Fibroblast of lung (primary cell): ENCODE measurements around the gene RRAS2. TPM values are rescaled to one million over a fixed set of nuclear protein-coding genes. Genes with fewer than 3 reads are reported as not detected.

Experiments
- DNase-seq, 2 donors: peaks; one replicate each; pipeline versions ENCODE4 v3.0.0 to v3.0.0-alpha.2; 2010; ENCODE audit warnings: low read depth in 2 of 2
- H2AFZ ChIP-seq: 2 replicates; pipeline ENCODE4 v1.5.1; 2012; ENCODE audit warnings: low read length, control low read depth, inconsistent platforms
- H3K27ac ChIP-seq: 2 replicates; pipeline ENCODE4 v1.5.1; 2011; ENCODE audit warnings: low read length, control low read depth; ENCODE audit not compliant: insufficient read depth
- H3K27me3 ChIP-seq: 2 replicates; pipeline ENCODE4 v1.5.1; 2011; ENCODE audit warnings: mild to moderate bottlenecking, low read length; ENCODE audit not compliant: control insufficient read depth, insufficient read depth
- H3K36me3 ChIP-seq: 2 replicates; pipeline ENCODE4 v1.5.1; 2011; ENCODE audit warnings: low read length; ENCODE audit not compliant: control insufficient read depth, insufficient read depth
- H3K4me1 ChIP-seq: 2 replicates; pipeline ENCODE4 v1.5.1; 2011; ENCODE audit warnings: low read length; ENCODE audit not compliant: control insufficient read depth, insufficient read depth; ENCODE audit errors: extremely low read depth
- H3K4me2 ChIP-seq: 2 replicates; pipeline ENCODE4 v1.5.1; 2011; ENCODE audit warnings: low read length, control low read depth; ENCODE audit not compliant: insufficient read depth; ENCODE audit errors: extremely low read depth
- H3K4me3 ChIP-seq, 4 experiments: fragments of 200-600 bp in 1 of 4; sonication (generic) in 1 of 4; replicated peaks in 1 of 4; 2 replicates each; pipeline ENCODE4 v1.5.1; 2011 to 2016; ENCODE audit warnings: low read length in 4 of 4, low read depth in 3 of 4, mild to moderate bottlenecking in 3 of 4, control low read depth in 2 of 4, inconsistent platforms in 1 of 4, mixed read lengths in 1 of 4; ENCODE audit not compliant: insufficient read depth in 1 of 4; ENCODE audit errors: control extremely low read depth in 1 of 4
- H3K79me2 ChIP-seq: 2 replicates; pipeline ENCODE4 v1.5.1; 2012; ENCODE audit warnings: mild to moderate bottlenecking, low read length, inconsistent platforms; ENCODE audit not compliant: control insufficient read depth, insufficient read depth
- H3K9ac ChIP-seq: 2 replicates; pipeline ENCODE4 v1.5.1; 2011; ENCODE audit warnings: mild to moderate bottlenecking, low read length, control low read depth; ENCODE audit not compliant: insufficient read depth
- H3K9me3 ChIP-seq: 2 replicates; pipeline ENCODE4 v1.5.1; 2012; ENCODE audit warnings: low read depth, low read length; ENCODE audit not compliant: control insufficient read depth, insufficient read depth
- H4K20me1 ChIP-seq: 2 replicates; pipeline ENCODE4 v1.5.1; 2011; ENCODE audit warnings: low read length; ENCODE audit not compliant: control insufficient read depth, insufficient read depth; ENCODE audit errors: extremely low read depth
- CTCF ChIP-seq, 2 donors: IDR thresholded peaks in 1 of 2; conservative IDR thresholded peaks in 1 of 2; 1 replicate in 1 of 2; 2 replicates in 1 of 2; pipeline ENCODE4 v1.5.1; 2011 to 2012; ENCODE audit warnings: low read length in 2 of 2, control low read depth in 1 of 2, inconsistent platforms in 1 of 2, low read depth in 1 of 2, mild to moderate bottlenecking in 1 of 2
- EZH2 ChIP-seq: IDR thresholded peaks from 2 replicates; pipeline ENCODE4 v1.5.1; 2012; ENCODE audit warnings: low read length, control low read depth, mild to moderate bottlenecking; ENCODE audit errors: missing control alignments
- polyA plus RNA-seq, 2 donors: library from polyadenylated mRNA; depleted of rRNA in 1 of 2; stranded (reverse) in 1 of 2; unstranded in 1 of 2; fragments of >200 nt; gene quantifications; 2 replicates each; pipeline ENCODE4 v1.2.1, GENCODE V29; 2011 to 2012; ENCODE audit warnings: missing spikeins in 1 of 2
- total RNA-seq: library from RNA; depleted of rRNA; stranded (reverse); fragments of >200 nt; gene quantifications from 2 replicates; pipeline ENCODE4 v1.2.1, GENCODE V29; 2014

Gene RRAS2
- total and polyA plus RNA-seq, 2 donors (not counting 1 experiment from before 2014, with no cell fraction given): 160 to 178 TPM

- Histone ChIP-seq H3K27me3 (no peaks in the 10 kb centered on the region), H3K4me2 (no peak overlapping the region), H4K20me1 (peaks cover 5% of the 10 kb centered on the region), H3K4me1 (peaks cover 3% of the 10 kb centered on the region), H3K9ac (no peak overlapping the region), H2AFZ (no peak overlapping the region), H3K27ac (no peak overlapping the region), H3K36me3 (no peaks in the 10 kb centered on the region), H3K9me3 (no peaks in the 10 kb centered on the region), H3K4me3 (no peak overlapping the region), H3K79me2 (peaks cover 96% of the 10 kb centered on the region)
- TF ChIP-seq EZH2: no peak
- no peak for TF ChIP-seq CTCF (conservative IDR thresholded peaks at IDR 0.05 in 1 of 2, IDR thresholded peaks at IDR 0.05 in 1 of 2; ENCODE audit: low read depth in 1 of 2, low read length in 2 of 2)
- DNase-seq: peak; percentile 57 to 85
These were observed 16.1 kb downstream of the RRAS2 start for GRCh38 chr11:14342906-14343305.

GRCh38 chr11:14341968-14342367 lies 17.0 kb downstream of the RRAS2 start:
- TF ChIP-seq EZH2: no peak
- no peak for TF ChIP-seq CTCF (conservative IDR thresholded peaks at IDR 0.05 in 1 of 2, IDR thresholded peaks at IDR 0.05 in 1 of 2; ENCODE audit: low read depth in 1 of 2, low read length in 2 of 2)
- no peak overlapping the region for H3K27ac ChIP-seq
- H3K9ac ChIP-seq: no peak overlapping the region
- H3K79me2 ChIP-seq: peaks cover 95% of the 10 kb centered on the region
- H3K4me3 ChIP-seq: no peak overlapping the region
- H4K20me1 ChIP-seq: peaks cover 5% of the 10 kb centered on the region
- H3K4me1 ChIP-seq: peaks cover 8% of the 10 kb centered on the region
- no peak overlapping the region for H3K4me2 ChIP-seq
- H3K36me3 ChIP-seq: no peaks in the 10 kb centered on the region
- no peaks in the 10 kb centered on the region for H3K27me3 ChIP-seq
- H3K9me3 ChIP-seq: no peaks in the 10 kb centered on the region
- H2AFZ ChIP-seq: no peak overlapping the region
- DNase-seq: no peak

GRCh38 chr11:14340721-14341120 lies 18.3 kb downstream of the RRAS2 start:
- no peaks in the 10 kb centered on the region for H3K36me3 ChIP-seq
- no peak for TF ChIP-seq CTCF (conservative IDR thresholded peaks at IDR 0.05 in 1 of 2, IDR thresholded peaks at IDR 0.05 in 1 of 2; ENCODE audit: low read depth in 1 of 2, low read length in 2 of 2)
- no peak for TF ChIP-seq EZH2
- no peak overlapping the region for H3K9ac ChIP-seq
- H3K4me3 ChIP-seq: no peak overlapping the region
- no peak for DNase-seq
- no peak overlapping the region for H3K27ac ChIP-seq
- H3K27me3 ChIP-seq: no peaks in the 10 kb centered on the region
- H3K4me2 ChIP-seq: no peak overlapping the region
- no peaks in the 10 kb centered on the region for H3K9me3 ChIP-seq
- H3K79me2 ChIP-seq: peaks cover 94% of the 10 kb centered on the region
- no peak overlapping the region for H2AFZ ChIP-seq
- peaks cover 8% of the 10 kb centered on the region for H3K4me1 ChIP-seq
- H4K20me1 ChIP-seq: peaks cover 5% of the 10 kb centered on the region
